CD4-positive, alpha-beta T cell (primary cell): ENCODE data around the gene CENPA. TPM values are rescaled to one million over a fixed set of nuclear protein-coding genes. Genes with fewer than 3 reads are reported as not detected.
"Not testable (repeated sequence)": the region's sequence is repeated elsewhere in the genome, so short reads cannot be mapped to it uniquely, and the experiment has no call there.

ENCODE experiments used
- ATAC-seq: fragments of 200-7000 bp; cut with Tn5 transposase; one replicate; pipeline ENCODE4 v1.10.0; 2022; ENCODE audit warnings: mild to moderate bottlenecking; ENCODE audit not compliant: poor library complexity
- CTCF ChIA-PET: fragments of 350-600 bp; sonication (Branson Sonifier 250); formaldehyde crosslinking; loops from one replicate; lab custom pipeline; 2021; ENCODE audit warnings: antibody characterized with exemption, inconsistent platforms; lab: Charles Lee
- POLR2A ChIA-PET: fragments of 350-600 bp; sonication (Branson Sonifier 250); formaldehyde crosslinking; loops from one replicate; lab custom pipeline; 2021; ENCODE audit warnings: antibody characterized with exemption, inconsistent platforms; lab: Charles Lee
- DNase-seq, 14 experiments: peaks; one replicate each; pipeline ENCODE4 v3.0.0-alpha.2; 2013 to 2020; ENCODE audit warnings: mixed read lengths in 2 of 14
- H3K27ac ChIP-seq, 2 donors: one replicate each; pipeline versions ENCODE4 v1.5.1 to v1.7.0; 2013; ENCODE audit warnings: low read length in 2 of 2, low read depth in 1 of 2, mild to moderate bottlenecking in 1 of 2
- H3K27me3 ChIP-seq, 2 experiments: 1 replicate in 1 of 2; 2 replicates in 1 of 2; pipeline versions ENCODE4 v1.6.1 to v1.7.0; 2013; ENCODE audit warnings: low read length in 2 of 2, control low read depth in 1 of 2, mild to moderate bottlenecking in 1 of 2, moderate library complexity in 1 of 2; ENCODE audit not compliant: insufficient read depth in 2 of 2, control insufficient read depth in 1 of 2
- H3K36me3 ChIP-seq: one replicate; pipeline ENCODE4 v1.6.1; 2013; ENCODE audit warnings: low read length, control low read depth; ENCODE audit not compliant: insufficient read depth
- H3K4me1 ChIP-seq: one replicate; pipeline ENCODE4 v1.6.1; 2013; ENCODE audit warnings: low read length, control low read depth; ENCODE audit not compliant: insufficient read depth
- H3K4me3 ChIP-seq: one replicate; pipeline ENCODE4 v1.5.1; 2013; ENCODE audit warnings: mild to moderate bottlenecking, low read length, moderate library complexity
- H3K9me3 ChIP-seq, 2 experiments: 1 replicate in 1 of 2; 2 replicates in 1 of 2; pipeline versions ENCODE4 v1.6.1 to v1.7.0; 2013; ENCODE audit warnings: low read length in 2 of 2, mild to moderate bottlenecking in 2 of 2, control low read depth in 1 of 2, moderate library complexity in 1 of 2; ENCODE audit not compliant: control insufficient read depth in 1 of 2, insufficient read depth in 1 of 2
- H3K27ac Mint-ChIP-seq: one replicate; pipeline ENCODE4 v1.8.0; 2020; ENCODE audit warnings: mixed read lengths
- H3K27me3 Mint-ChIP-seq: one replicate; pipeline ENCODE4 v1.8.0; 2021; ENCODE audit warnings: mixed read lengths
- H3K36me3 Mint-ChIP-seq: one replicate; pipeline ENCODE4 v1.8.0; 2021; ENCODE audit warnings: low read depth, mixed read lengths
- H3K4me1 Mint-ChIP-seq: one replicate; pipeline ENCODE4 v1.8.0; 2021; ENCODE audit warnings: low read depth, mixed read lengths
- H3K4me3 Mint-ChIP-seq: one replicate; pipeline ENCODE4 v1.8.0; 2020; ENCODE audit warnings: mild to moderate bottlenecking, mixed read lengths
- H3K9me3 Mint-ChIP-seq: one replicate; pipeline ENCODE4 v1.8.0; 2020; ENCODE audit warnings: mixed read lengths
- intact Hi-C, 2 experiments: fragments of 100-400 bp; cut with DNase I in 1 of 2; cut with micrococcal nuclease in 1 of 2; formaldehyde crosslinking; loops; one replicate each; pipeline versions ENCODE4 v1.15.1 to v1.9.0; 2023 to 2025; cut with DNase I, micrococcal nuclease
- total RNA-seq, 174 experiments: library from RNA in 2 of 174; stranded (reverse) in 2 of 174; gene quantifications; one replicate each; pipeline ENCODE4 v1.2.3 and lab custom pipeline; 2021 to 2026
- TF ChIP-seq, protein P1 (sequence below): fragments of 200-600 bp; IDR thresholded peaks from one replicate; pipeline ENCODE4 v1.8.0; 2022; ENCODE audit warnings: antibody characterized with exemption, mild to moderate bottlenecking

CENPA gene
- total RNA-seq, 2 experiments from 2014 or later = 1.0 to 1.1 TPM

DNA sequence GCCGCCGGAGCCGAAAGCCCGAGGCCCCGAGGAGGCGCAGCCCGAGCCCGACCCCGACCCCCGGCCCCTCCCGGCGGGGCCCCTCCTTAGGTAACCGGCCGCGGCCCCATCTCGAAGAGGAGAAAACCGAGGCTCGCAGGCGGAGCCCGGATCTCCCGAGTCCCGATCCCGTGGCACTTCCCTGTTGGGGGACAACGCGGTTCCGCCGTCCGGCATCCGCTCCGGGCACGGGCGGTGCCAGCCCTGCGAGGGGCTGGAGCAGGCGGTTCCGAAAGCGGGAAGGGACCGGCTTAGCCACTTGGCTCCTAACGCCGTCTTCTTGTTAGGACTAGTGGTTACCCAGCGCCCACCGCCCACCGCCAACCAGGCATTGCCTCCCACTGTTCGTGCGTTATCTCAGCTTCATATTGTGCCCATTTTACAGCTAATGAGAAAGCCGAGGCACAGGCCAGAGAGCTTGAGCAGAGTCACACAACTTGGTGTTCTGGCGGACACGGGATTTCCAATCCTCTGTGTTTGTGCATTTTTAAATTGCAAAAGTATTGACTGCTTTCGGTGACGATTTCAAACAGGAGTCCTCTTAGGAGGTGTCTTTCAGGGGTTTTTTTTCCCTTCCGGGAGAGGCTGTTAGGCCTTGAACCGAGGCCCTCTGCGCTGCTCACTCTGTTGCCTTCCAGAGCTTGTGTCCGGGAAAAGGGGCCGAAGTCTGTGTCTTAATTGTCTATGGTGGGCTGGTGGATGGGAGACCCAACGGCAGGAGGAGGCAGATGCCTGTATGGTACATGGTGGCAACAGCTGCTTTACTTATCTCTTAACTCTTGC is 562 bp downstream of the CENPA start:
- Histone ChIP-seq H3K27me3 (no peaks in the 10 kb centered on the region), H3K9me3 (no peaks in the 10 kb centered on the region), H3K4me3 (peak overlapping the region; percentile 65), H3K27ac (no peak overlapping the region), H3K36me3 (no peaks in the 10 kb centered on the region), H3K4me1 (peaks cover 19% of the 10 kb centered on the region)
- Mint-ChIP-seq H3K27me3 (peaks cover 26% of the 10 kb centered on the region), H3K27ac (no peak overlapping the region), H3K4me1 (peaks cover 11% of the 10 kb centered on the region), H3K9me3 (no peaks in the 10 kb centered on the region), H3K36me3 (peaks cover 3% of the 10 kb centered on the region), H3K4me3 (peak overlapping the region; percentile 80)
- ChIA-PET POLR2A (interaction anchor here (0.5 to 1.6 kb wide), 7 partner anchors 9 to 537 kb away, joined by 3 to 8 read pairs (median 4); partner anchors contain the start of genes ATRAID, MPV17, OST4 and SLC5A6), CTCF (interaction anchor here (1.0 kb wide), 1 partner anchor 15 kb away, joined by 3 read pairs; no protein-coding TSS in a partner anchor)
- ATAC-seq = no peak
- intact Hi-C loops = loop anchor here in 1 of 2 experiments (10.0 kb wide), 4 partner anchors 428 to 1112 kb away; partner anchors contain the start of genes ADGRF3, ATRAID, CAD and DTNB
- TF ChIP-seq, protein P1, sequence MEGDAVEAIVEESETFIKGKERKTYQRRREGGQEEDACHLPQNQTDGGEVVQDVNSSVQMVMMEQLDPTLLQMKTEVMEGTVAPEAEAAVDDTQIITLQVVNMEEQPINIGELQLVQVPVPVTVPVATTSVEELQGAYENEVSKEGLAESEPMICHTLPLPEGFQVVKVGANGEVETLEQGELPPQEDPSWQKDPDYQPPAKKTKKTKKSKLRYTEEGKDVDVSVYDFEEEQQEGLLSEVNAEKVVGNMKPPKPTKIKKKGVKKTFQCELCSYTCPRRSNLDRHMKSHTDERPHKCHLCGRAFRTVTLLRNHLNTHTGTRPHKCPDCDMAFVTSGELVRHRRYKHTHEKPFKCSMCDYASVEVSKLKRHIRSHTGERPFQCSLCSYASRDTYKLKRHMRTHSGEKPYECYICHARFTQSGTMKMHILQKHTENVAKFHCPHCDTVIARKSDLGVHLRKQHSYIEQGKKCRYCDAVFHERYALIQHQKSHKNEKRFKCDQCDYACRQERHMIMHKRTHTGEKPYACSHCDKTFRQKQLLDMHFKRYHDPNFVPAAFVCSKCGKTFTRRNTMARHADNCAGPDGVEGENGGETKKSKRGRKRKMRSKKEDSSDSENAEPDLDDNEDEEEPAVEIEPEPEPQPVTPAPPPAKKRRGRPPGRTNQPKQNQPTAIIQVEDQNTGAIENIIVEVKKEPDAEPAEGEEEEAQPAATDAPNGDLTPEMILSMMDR = no peak
- DNase-seq = peak in 2 of 14 experiments; percentile 20 to 46

GRCh38 chr2:26792720-26793119 is 6.9 kb downstream of the CENPA start:
- Histone ChIP-seq H3K4me1 (no peaks in the 10 kb centered on the region), H3K4me3 (no peak overlapping the region), H3K9me3 (no peaks in the 10 kb centered on the region), H3K36me3 (no peaks in the 10 kb centered on the region), H3K27me3 (no peaks in the 10 kb centered on the region), H3K27ac (no peak overlapping the region)
- TF ChIP-seq, protein P1 = no peak
- Mint-ChIP-seq H3K4me1 (no peaks in the 10 kb centered on the region), H3K4me3 (no peak overlapping the region), H3K36me3 (no peaks in the 10 kb centered on the region), H3K27me3 (peaks cover 21% of the 10 kb centered on the region), H3K9me3 (no peaks in the 10 kb centered on the region), H3K27ac (no peak overlapping the region)
- DNase-seq (no peak), ATAC-seq (no peak)
- ChIA-PET POLR2A (no interaction called here), CTCF (no interaction called here)
- intact Hi-C loops = no loop called here

GRCh38 chr2:26793518-26793917 is 7.7 kb downstream of the CENPA start:
- no peak overlapping the region for H3K4me3 Mint-ChIP-seq
- H3K36me3 ChIP-seq = no peaks in the 10 kb centered on the region
- H3K27me3 Mint-ChIP-seq = peaks cover 13% of the 10 kb centered on the region
- no peak for DNase-seq
- no peaks in the 10 kb centered on the region for H3K27me3 ChIP-seq
- no peaks in the 10 kb centered on the region for H3K9me3 Mint-ChIP-seq
- TF ChIP-seq, protein P1 = no peak
- H3K4me1 ChIP-seq = no peaks in the 10 kb centered on the region
- intact Hi-C loops = no loop called here
- no peak overlapping the region for H3K4me3 ChIP-seq
- ChIA-PET CTCF (no interaction called here), POLR2A (no interaction called here)
- no peak overlapping the region for H3K27ac ChIP-seq
- no peak overlapping the region for H3K27ac Mint-ChIP-seq
- ATAC-seq = no peak
- no peaks in the 10 kb centered on the region for H3K4me1 Mint-ChIP-seq
- H3K9me3 ChIP-seq = no peaks in the 10 kb centered on the region
- no peaks in the 10 kb centered on the region for H3K36me3 Mint-ChIP-seq

DNA sequence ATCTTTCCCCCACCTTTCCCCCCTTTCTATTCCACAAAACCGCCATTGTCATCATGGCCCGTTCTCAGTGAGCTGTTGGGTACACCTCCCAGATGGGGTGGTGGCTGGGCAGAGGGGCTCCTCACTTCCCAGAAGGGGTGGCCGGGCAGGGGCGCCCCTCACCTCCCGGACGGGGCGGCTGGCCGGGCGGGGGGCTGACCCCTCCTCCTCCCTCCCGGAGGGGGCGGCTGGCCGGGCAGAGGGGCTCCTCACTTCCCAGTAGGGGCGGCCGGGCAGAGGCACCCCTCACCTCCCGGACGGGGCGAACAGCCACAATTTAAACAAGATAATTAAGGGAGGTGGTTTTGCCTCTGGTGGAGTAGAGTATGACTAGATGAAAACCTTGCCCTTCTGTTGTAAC is 9.3 kb downstream of the CENPA start:
- not testable (repeated sequence) for H3K36me3 ChIP-seq

More for the DNA sequence above, 9.3 kb downstream of the CENPA start:
- POLR2A ChIA-PET, intact Hi-C loops, H3K4me3 ChIP-seq, CTCF ChIA-PET, DNase-seq, H3K4me1 ChIP-seq, H3K4me1 Mint-ChIP-seq, ATAC-seq, H3K27me3 Mint-ChIP-seq, H3K36me3 Mint-ChIP-seq, H3K27ac ChIP-seq, H3K9me3 ChIP-seq, H3K9me3 Mint-ChIP-seq, H3K27me3 ChIP-seq, H3K27ac Mint-ChIP-seq, H3K4me3 Mint-ChIP-seq: not testable (repeated sequence)
